CD4-positive, alpha-beta T cell treated with Interleukin-17A for 1 hour (primary cell): ENCODE data around the gene SLC18A2.
"Not testable (repeated sequence)": the region's sequence is repeated elsewhere in the genome, so short reads cannot be mapped to it uniquely, and the experiment has no call there.

Experiments
- DNase-seq: peaks from one replicate; pipeline ENCODE4 v3.0.0-alpha.2; 2020

SLC18A2 gene

DNA sequence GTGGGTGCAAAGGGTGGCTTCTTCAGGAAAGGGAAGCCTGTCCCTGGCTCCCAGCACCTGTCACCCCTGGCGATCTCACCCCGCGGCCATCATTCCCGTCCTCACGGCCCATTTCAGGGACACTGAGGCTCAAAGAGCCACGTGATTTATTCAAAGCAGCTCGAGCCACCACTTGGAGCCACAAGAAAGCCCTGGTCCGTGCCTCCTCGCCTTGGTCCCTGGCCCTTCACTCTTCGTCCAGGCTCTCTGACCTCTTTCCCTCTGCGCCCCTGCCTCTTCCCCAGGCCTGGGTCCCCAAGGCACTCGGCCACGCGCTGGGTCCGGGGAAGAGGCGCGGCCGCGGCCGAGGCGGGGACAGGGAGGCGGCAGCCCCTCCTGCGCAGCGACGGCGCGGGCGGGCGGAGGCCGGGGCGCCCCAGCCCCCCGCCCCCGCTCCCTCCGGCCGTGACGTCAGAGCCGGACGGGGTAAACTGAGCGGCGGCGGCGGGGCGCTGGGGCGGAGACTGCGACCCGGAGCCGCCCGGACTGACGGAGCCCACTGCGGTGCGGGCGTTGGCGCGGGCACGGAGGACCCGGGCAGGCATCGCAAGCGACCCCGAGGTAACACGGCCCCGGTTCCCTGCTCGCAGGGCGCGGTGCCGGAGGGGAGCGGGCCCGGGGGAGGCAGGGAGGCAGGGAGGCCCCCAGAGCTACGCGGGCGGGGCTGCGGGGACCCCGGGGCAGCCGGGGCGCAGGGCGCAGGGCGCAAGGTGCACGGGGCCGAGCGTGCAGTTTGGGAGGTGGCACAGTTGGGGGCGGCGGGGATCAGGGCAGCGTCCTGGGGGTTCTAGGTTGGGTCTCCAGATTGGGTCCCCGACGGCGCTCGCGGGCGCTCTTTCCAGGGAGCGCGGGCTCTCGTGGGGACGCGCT lies at the start of gene SLC18A2:
TSS of gene SLC18A2 (plus strand) at position 494 of the 909 bp plus-strand sequence. CDS start 580 bp downstream, outside the sequence.
- no peak for DNase-seq

DNA sequence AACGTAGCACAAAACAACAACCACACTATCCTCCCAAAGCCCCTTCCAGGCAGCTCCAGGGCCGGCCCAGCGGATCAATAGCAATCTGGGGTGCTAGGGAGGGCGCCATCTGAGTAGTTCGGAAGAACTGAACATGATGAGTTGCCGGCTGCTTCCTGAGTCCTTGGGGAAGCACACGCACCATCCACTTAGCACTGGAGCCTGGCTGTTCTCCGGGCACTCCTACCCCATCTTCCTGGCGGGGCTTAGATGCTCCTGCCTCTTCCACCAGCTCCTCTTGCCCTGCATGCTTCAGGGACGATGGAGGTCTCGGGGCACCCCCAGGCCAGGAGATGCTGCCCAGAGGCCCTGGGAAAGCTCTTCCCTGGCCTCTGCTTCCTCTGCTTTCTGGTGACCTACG lies 43.7 kb upstream of the SLC18A2 start, which contains the start of gene KCNK18:
TSS of gene KCNK18 (plus strand) at position 301 of the 400 bp plus-strand sequence. CDS start at position 301, 0 bp downstream.
- DNase-seq = no peak

GRCh38 chr10:117198088-117198487 lies 42.8 kb upstream of the SLC18A2 start:
- DNase-seq = no peak

DNA sequence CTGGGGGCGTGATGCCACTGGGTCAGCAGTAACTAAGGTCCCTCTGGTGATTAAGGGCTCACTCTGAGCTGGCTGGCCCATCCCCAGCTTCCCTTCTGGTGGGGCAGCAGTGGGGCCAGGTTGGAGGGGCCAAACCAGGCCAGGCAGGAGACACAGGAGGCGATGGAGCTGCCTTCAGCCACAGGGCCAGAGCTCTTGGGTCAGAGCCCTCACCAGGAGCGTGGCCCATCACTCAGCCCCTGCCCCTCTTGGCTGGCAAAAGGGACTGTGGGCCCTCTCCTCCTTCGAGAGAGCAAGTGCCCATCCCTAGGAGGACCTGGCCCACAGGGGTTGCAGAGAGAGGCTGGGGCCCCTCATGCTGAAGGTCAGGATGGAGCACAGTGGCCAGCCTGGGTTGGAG lies 39.1 kb upstream of the SLC18A2 start:
- DNase-seq = no peak

GRCh38 chr10:117204316-117204715 lies 36.6 kb upstream of the SLC18A2 start:
- no peak for DNase-seq

DNA sequence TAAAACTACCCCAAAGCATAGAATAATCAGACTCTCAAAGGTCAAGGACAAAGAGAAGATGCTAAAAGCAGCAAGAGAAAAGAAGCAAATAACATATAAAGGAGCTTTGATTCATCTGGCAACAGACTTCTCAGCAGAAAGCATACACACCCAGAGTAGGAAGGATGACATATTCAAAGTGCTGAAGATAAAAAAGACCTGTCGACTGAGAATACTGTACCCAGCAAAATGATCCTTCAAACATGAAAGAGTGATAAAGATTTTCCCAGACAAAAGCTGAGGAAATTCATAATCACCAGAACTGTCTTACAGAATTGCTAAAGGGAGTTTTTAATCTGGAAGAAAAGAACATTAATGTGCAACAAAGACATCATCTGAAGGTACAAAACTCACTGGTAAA lies 28.7 kb upstream of the SLC18A2 start:
- DNase-seq = no peak

- DNase-seq = no peak
Observed at GRCh38 chr10:117214401-117214800, 26.5 kb upstream of the SLC18A2 start.

- no peak for DNase-seq
Observed at GRCh38 chr10:117215079-117215478, 25.8 kb upstream of the SLC18A2 start.

GRCh38 chr10:117216028-117216427 lies 24.9 kb upstream of the SLC18A2 start:
- DNase-seq = no peak

- peak; percentile 62 for DNase-seq
Observed at GRCh38 chr10:117216611-117217195, 24.2 kb upstream of the SLC18A2 start.

DNA sequence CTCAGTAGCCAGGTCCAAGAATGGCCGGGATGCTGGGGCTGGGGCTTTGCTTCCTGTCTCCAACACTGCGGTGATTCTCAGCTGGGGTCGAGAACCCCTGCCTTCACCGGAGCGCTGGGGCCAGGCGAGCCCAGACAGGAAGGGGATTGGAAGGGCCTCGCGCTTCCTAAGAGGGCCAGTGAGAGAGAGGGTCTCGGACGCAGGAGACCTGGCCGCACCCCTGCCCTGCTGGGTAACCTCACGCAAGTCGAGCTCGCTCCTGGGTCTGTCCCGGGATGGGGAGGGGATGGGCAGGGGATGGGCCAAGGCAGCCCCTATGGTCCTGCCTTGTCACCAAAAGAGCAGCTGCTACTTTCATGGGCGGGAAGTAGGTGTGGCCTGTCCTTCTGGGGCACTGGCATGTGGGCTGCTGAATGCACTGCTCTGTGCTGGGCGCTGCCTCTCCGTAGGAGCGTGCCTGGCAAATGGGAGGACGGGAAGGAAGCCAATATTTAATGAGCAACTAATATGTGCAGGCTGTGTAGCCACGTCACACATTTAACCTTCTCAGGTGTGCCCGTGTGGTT lies 23.6 kb upstream of the SLC18A2 start:
- no peak for DNase-seq

GRCh38 chr10:117218654-117219053 lies 22.3 kb upstream of the SLC18A2 start:
- no peak for DNase-seq

GRCh38 chr10:117221156-117221711 lies 19.7 kb upstream of the SLC18A2 start:
- no peak for DNase-seq

DNA sequence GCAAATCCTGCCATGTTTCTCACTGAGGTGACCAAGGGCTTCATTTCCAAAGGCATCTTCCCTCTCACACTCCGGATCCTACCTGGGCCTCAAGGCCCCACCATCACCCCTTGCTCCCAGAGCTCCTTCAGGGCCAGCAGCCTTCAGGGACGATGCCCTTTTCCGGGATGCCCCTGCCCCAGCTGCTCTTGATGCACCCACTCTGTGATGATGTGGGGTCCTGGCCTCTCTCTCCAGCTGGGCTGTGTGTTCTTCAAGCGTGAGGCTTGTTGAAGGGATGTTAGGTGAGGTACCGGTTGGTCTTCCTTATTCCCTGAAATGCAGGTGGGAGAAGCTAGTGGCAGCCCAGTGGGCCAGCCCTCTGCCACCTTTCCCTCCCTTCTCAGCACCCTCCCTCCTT lies 18.4 kb upstream of the SLC18A2 start:
- no peak for DNase-seq

GRCh38 chr10:117222976-117223692 lies 17.8 kb upstream of the SLC18A2 start:
- no peak for DNase-seq

GRCh38 chr10:117223693-117224430 lies 17.1 kb upstream of the SLC18A2 start:
- no peak for DNase-seq

GRCh38 chr10:117224881-117225280 lies 16.0 kb upstream of the SLC18A2 start:
- no peak for DNase-seq

GRCh38 chr10:117226813-117227451 lies 14.0 kb upstream of the SLC18A2 start:
- DNase-seq = no peak

- no peak for DNase-seq
Observed at GRCh38 chr10:117228210-117228609, 12.7 kb upstream of the SLC18A2 start.

GRCh38 chr10:117230107-117230506 lies 10.8 kb upstream of the SLC18A2 start:
- DNase-seq = not testable (repeated sequence)

DNA sequence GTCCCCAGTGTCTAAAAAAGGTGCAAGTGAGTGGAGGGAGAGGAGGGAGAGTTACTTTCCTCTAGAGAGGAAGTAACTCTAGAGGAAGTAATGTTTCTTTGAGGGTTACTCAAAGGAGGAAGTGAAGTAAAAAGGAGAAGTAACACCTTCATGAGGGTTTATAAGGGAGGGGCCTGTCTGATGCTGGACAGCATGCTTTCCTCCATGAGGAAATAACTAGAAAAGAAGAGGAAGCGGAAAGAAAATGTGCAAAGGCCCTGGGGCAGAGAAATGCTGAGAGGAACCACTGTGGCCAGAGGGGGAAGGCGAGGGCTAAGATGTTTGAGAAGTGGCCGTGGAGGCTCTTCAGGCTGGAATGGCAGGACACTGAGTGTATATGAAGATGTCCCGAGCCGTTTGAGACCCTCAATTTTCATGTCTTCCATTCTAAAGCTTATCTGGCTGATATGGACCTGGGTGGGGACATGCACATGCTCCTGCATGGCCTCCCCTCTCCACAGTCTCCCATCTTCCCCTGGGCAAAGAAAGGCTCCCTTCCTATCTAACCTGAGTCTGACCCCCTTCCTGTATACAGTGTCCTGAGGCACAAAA lies 3.4 kb upstream of the SLC18A2 start:
- DNase-seq = no peak
